Heart left ventricle (tissue), 13 donors: ENCODE results near the gene BTAF1.

Source experiments
- POLR2A ChIP-seq, 2 donors: fragments of 450-650 bp; IDR thresholded peaks; one replicate each; pipeline ENCODE4 v1.6.1; 2017; ENCODE audit warnings: antibody characterized with exemption in 2 of 2, mild to moderate bottlenecking in 2 of 2, moderate library complexity in 2 of 2
- TF ChIP-seq, protein P1 (sequence below), 12 donors: fragments of 200-600 bp; sonication (generic) in 4 of 12; IDR thresholded peaks; one replicate each; pipeline versions ENCODE4 v1.5.0 to v1.8.0; 2018 to 2022; ENCODE audit warnings: antibody characterized with exemption in 12 of 12, mild to moderate bottlenecking in 5 of 12
- donor health status: ischemic (EF 13 %, LVEDD 7.1; RV severe dilation, severe dysfunction).
- donor health status: DM: no; HTN: yes; CAD: no.
- donor health status: DM: no; HTN: no; CAD: no.
- donor health status: ischemic (EF 25% LVEDD 6.9; RV normal size, moderate dysfunction).
- donor health status: ischemic (EF 25% LVEDD 5.7; RV mildly dilated, moderate dysfunction).
- donor health status: ischemic (EF 35%, LVEDD 5.7; RV mildly dilated, moderate dysfunction).
- donor health status: nonischemic (EF 11% LVEDD 7.7; RV severe dilation, severe dysfunction).
- donor health status: DM: yes; HTN: yes; CAD: no.
- donor health status: PGD.
- donor health status: ischemic (EF 29% LVEDD 5.4; RV normal size, mild dysfunction).
- donor health status: nonischemic (EF 23%, LVEDD 6.1; RV moderate dilation, normal function).

DNA sequence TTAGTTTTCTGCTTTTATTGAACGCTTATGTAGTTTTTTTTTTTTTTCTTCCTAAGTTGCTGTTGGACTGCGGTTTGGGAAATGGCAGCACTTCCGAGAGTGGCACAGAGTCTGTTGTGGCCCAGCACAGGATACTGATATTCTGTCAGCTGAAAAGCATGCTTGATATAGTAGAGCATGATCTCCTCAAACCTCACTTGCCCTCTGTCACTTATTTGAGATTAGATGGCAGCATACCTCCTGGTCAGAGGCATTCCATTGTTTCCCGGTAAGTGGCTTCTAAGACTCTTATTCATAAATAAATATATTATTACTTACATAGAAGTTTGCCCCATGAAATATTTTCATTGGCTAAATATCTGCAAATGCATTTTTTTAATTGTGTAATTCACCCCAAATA lies 101.1 kb downstream of the BTAF1 start:
- TF ChIP-seq, protein P1, sequence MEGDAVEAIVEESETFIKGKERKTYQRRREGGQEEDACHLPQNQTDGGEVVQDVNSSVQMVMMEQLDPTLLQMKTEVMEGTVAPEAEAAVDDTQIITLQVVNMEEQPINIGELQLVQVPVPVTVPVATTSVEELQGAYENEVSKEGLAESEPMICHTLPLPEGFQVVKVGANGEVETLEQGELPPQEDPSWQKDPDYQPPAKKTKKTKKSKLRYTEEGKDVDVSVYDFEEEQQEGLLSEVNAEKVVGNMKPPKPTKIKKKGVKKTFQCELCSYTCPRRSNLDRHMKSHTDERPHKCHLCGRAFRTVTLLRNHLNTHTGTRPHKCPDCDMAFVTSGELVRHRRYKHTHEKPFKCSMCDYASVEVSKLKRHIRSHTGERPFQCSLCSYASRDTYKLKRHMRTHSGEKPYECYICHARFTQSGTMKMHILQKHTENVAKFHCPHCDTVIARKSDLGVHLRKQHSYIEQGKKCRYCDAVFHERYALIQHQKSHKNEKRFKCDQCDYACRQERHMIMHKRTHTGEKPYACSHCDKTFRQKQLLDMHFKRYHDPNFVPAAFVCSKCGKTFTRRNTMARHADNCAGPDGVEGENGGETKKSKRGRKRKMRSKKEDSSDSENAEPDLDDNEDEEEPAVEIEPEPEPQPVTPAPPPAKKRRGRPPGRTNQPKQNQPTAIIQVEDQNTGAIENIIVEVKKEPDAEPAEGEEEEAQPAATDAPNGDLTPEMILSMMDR (IDR thresholded peaks at IDR 0.05): no peak
- no peak for TF ChIP-seq POLR2A (IDR thresholded peaks at IDR 0.05)
